GM12864 (cell line): ENCODE measurements around the gene SIRT1.

Experiments used
- DNase-seq: peaks from one replicate; pipeline ENCODE4 v3.0.0-alpha.2; 2011; ENCODE audit warnings: low read depth
- H3K4me3 ChIP-seq: 2 replicates; pipeline ENCODE4 v1.5.1; 2011; ENCODE audit warnings: mild to moderate bottlenecking, low read depth, low read length, control low read depth
- CTCF ChIP-seq: IDR thresholded peaks from 2 replicates; pipeline ENCODE4 v1.5.1; 2011; ENCODE audit warnings: low read depth, mild to moderate bottlenecking, moderate library complexity, low read length, control low read depth, inconsistent platforms; ENCODE audit errors: missing control alignments

Gene SIRT1

GRCh38 chr10:67933199-67933598 is 48.7 kb downstream of the SIRT1 start:
- TF ChIP-seq CTCF = no peak
- no peak for DNase-seq
- H3K4me3 ChIP-seq = no peak overlapping the region

- TF ChIP-seq CTCF = no peak
- no peak overlapping the region for H3K4me3 ChIP-seq
- no peak for DNase-seq
Measured at GRCh38 chr10:67934336-67934735, 49.9 kb downstream of the SIRT1 start.

- DNase-seq = no peak
- no peak overlapping the region for H3K4me3 ChIP-seq
- no peak for TF ChIP-seq CTCF
Measured at GRCh38 chr10:67935223-67935622, 50.8 kb downstream of the SIRT1 start.

- TF ChIP-seq CTCF = no peak
- no peak overlapping the region for H3K4me3 ChIP-seq
- DNase-seq = no peak
Measured at GRCh38 chr10:67936416-67936815, 52.0 kb downstream of the SIRT1 start.

- DNase-seq = no peak
- no peak for TF ChIP-seq CTCF
- no peak overlapping the region for H3K4me3 ChIP-seq
Measured at GRCh38 chr10:67943917-67944316, 59.5 kb downstream of the SIRT1 start.

- no peak for DNase-seq
- TF ChIP-seq CTCF = no peak
- no peak overlapping the region for H3K4me3 ChIP-seq
Measured at GRCh38 chr10:67955614-67956013, 71.2 kb downstream of the SIRT1 start.

GRCh38 chr10:67959839-67960476 is 75.5 kb downstream of the SIRT1 start:
- DNase-seq = no peak
- H3K4me3 ChIP-seq = no peak overlapping the region
- TF ChIP-seq CTCF = no peak
